ENCODE results near the gene SCART1. TPM values are rescaled to one million over a fixed set of nuclear protein-coding genes. Genes with fewer than 3 reads are reported as not detected.

SCART1 gene
- total and polyA plus RNA-seq, 10 of the 15 experiments (the other 5 are each of a cell fraction or from before 2014, with no cell fraction given), result 0.05 to 22.0 (median 0.58) TPM

- WGBS (ENCODE audit: insufficient coverage, insufficient replicate concordance, low lambda C conversion rate, missing lambda C conversion rate), result 24% methylated on average over 7 of the region's 7 CpGs
- Histone ChIP-seq H3K9ac (ENCODE audit: control insufficient read depth, insufficient read depth, low read length) (no peak overlapping the region), H4K20me1 (ENCODE audit: control insufficient read depth, insufficient read depth) (no peaks in the 10 kb centered on the region), H2AFZ (ENCODE audit: control insufficient read depth, low read depth, low read length) (no peak overlapping the region), H3K79me2 (ENCODE audit: control insufficient read depth, insufficient read depth, low read length) (no peaks in the 10 kb centered on the region), H3K9me3 (replicated peaks; ENCODE audit: control insufficient read depth, insufficient read depth, low read length) (no peaks in the 10 kb centered on the region; the same call in 2 of the 3 replicates), H3K36me3 (ENCODE audit: control insufficient read depth in 2 of 2, insufficient read depth in 2 of 2, low read length in 1 of 2) (no peaks in the 10 kb centered on the region), H3K27me3 (replicated peaks in 1 of 2; ENCODE audit: control insufficient read depth in 2 of 2, insufficient read depth in 2 of 2, low read length in 1 of 2) (no peaks in the 10 kb centered on the region), H3K27ac (ENCODE audit: control insufficient read depth, insufficient read depth) (no peak overlapping the region), H3K4me2 (ENCODE audit: control insufficient read depth, insufficient read depth) (no peak overlapping the region), H3K4me3 (no peak overlapping the region), H3K4me1 (ENCODE audit: control insufficient read depth, insufficient read depth, low read length) (no peaks in the 10 kb centered on the region)
- ATAC-seq (no peak), FAIRE-seq (no peak), DNase-seq (ENCODE audit: low read depth, low spot score) (no peak)
- in situ Hi-C loops (cut with MboI), result no loop called here
- intact Hi-C loops (cut with micrococcal nuclease; ENCODE audit: unreplicated experiment), result no loop called here
- ChIA-PET CTCF (interaction anchor here (0.6 to 1.6 kb wide), 3 partner anchors 102 to 142 kb away, joined by 3 to 4 read pairs (median 3); no protein-coding TSS in a partner anchor), SMC1A (ENCODE audit: uncharacterized antibody, unreplicated experiment) (no interaction called here), RAD21 (ENCODE audit: unreplicated experiment) (no interaction called here), POLR2A (no interaction called here)
- BruUV-seq (replicated peaks), result no TSS peak
- TF ChIP-seq RFX5 (IDR thresholded peaks at IDR 0.05; ENCODE audit: low read depth, low read length), result no peak
Measured at GRCh38 chr10:133471300-133472109, 17.8 kb downstream of the SCART1 start.

- Histone ChIP-seq H3K27ac (ENCODE audit: control insufficient read depth, insufficient read depth) (no peak overlapping the region), H3K4me3 (no peak overlapping the region), H3K4me1 (ENCODE audit: control insufficient read depth, insufficient read depth, low read length) (no peaks in the 10 kb centered on the region), H3K4me2 (ENCODE audit: control insufficient read depth, insufficient read depth) (no peak overlapping the region), H3K27me3 (replicated peaks in 1 of 2; ENCODE audit: control insufficient read depth in 2 of 2, insufficient read depth in 2 of 2, low read length in 1 of 2) (no peaks in the 10 kb centered on the region), H3K9me3 (replicated peaks; ENCODE audit: control insufficient read depth, insufficient read depth, low read length) (no peaks in the 10 kb centered on the region; the same call in 2 of the 3 replicates), H3K9ac (ENCODE audit: control insufficient read depth, insufficient read depth, low read length) (no peak overlapping the region), H2AFZ (ENCODE audit: control insufficient read depth, low read depth, low read length) (no peak overlapping the region), H3K36me3 (ENCODE audit: control insufficient read depth in 2 of 2, insufficient read depth in 2 of 2, low read length in 1 of 2) (no peaks in the 10 kb centered on the region), H3K79me2 (ENCODE audit: control insufficient read depth, insufficient read depth, low read length) (no peaks in the 10 kb centered on the region), H4K20me1 (ENCODE audit: control insufficient read depth, insufficient read depth) (no peaks in the 10 kb centered on the region)
- FAIRE-seq (no peak), ATAC-seq (no peak), DNase-seq (ENCODE audit: low read depth, low spot score) (no peak)
- RAD21 ChIA-PET (ENCODE audit: unreplicated experiment), result no interaction called here
- POLR2A ChIA-PET, result no interaction called here
- CTCF ChIA-PET, result no interaction called here
- in situ Hi-C loops (cut with MboI), result no loop called here
- 4% methylated on average over 4 of the region's 4 CpGs for WGBS (ENCODE audit: insufficient coverage, insufficient replicate concordance, low lambda C conversion rate, missing lambda C conversion rate)
- BruUV-seq (replicated peaks), result no TSS peak
- TF ChIP-seq HDAC2 (IDR thresholded peaks at IDR 0.05) (no peak), RB1 (IDR thresholded peaks at IDR 0.05; ENCODE audit: borderline replicate concordance) (no peak), RFX5 (IDR thresholded peaks at IDR 0.05; ENCODE audit: low read depth, low read length) (no peak)
- SMC1A ChIA-PET (ENCODE audit: uncharacterized antibody, unreplicated experiment), result no interaction called here
- intact Hi-C loops (cut with micrococcal nuclease; ENCODE audit: unreplicated experiment), result no loop called here
Measured at GRCh38 chr10:133473270-133473669, 19.5 kb downstream of the SCART1 start.
